Astrocyte (in vitro differentiated cells and primary cell): ENCODE data around the gene ANO8. TPM values are rescaled to one million over a fixed set of nuclear protein-coding genes. Genes with fewer than 3 reads are reported as not detected.

Experiments used
- DNase-seq: peaks from one replicate; pipeline ENCODE4 v3.0.0-alpha.2; 2010; ENCODE audit warnings: low read depth
- FAIRE-seq: peaks from 2 replicates; lab custom pipeline; 2011; peaks lifted over from hg19 to GRCh38; lab: Jason Lieb, UNC
- H2AFZ ChIP-seq: 2 replicates; pipeline ENCODE4 v1.6.0; 2012; ENCODE audit warnings: low read depth, low read length, inconsistent platforms
- H3K27ac ChIP-seq: 2 replicates; pipeline ENCODE4 v1.5.1; 2011; ENCODE audit warnings: low read depth, low read length, inconsistent platforms
- H3K27me3 ChIP-seq: 2 replicates; pipeline ENCODE4 v1.6.0; 2011; ENCODE audit warnings: low read length, inconsistent platforms; ENCODE audit not compliant: insufficient read depth
- H3K36me3 ChIP-seq: 2 replicates; pipeline ENCODE4 v1.5.1; 2011; ENCODE audit warnings: low read length, inconsistent platforms; ENCODE audit not compliant: insufficient read depth
- H3K4me1 ChIP-seq: 2 replicates; pipeline ENCODE4 v1.5.1; 2011; ENCODE audit warnings: low read length, inconsistent platforms; ENCODE audit not compliant: insufficient read depth
- H3K4me2 ChIP-seq: 2 replicates; pipeline ENCODE4 v1.6.0; 2012; ENCODE audit warnings: low read length, inconsistent platforms
- H3K4me3 ChIP-seq: 2 replicates; pipeline ENCODE4 v1.5.1; 2011; ENCODE audit warnings: low read depth, mild to moderate bottlenecking, low read length, inconsistent platforms; ENCODE audit not compliant: insufficient read depth
- H3K79me2 ChIP-seq: 2 replicates; pipeline ENCODE4 v1.6.0; 2012; ENCODE audit warnings: mild to moderate bottlenecking, low read length, inconsistent platforms; ENCODE audit not compliant: insufficient read depth
- H3K9ac ChIP-seq: 2 replicates; pipeline ENCODE4 v1.6.0; 2012; ENCODE audit warnings: mild to moderate bottlenecking, low read length, inconsistent platforms
- H3K9me3 ChIP-seq: 2 replicates; pipeline ENCODE4 v1.5.1; 2012; ENCODE audit warnings: low read depth, mild to moderate bottlenecking, low read length, inconsistent platforms; ENCODE audit not compliant: insufficient read depth
- H4K20me1 ChIP-seq: 2 replicates; pipeline ENCODE4 v1.6.0; 2012; ENCODE audit warnings: low read length, inconsistent platforms; ENCODE audit not compliant: insufficient read depth
- H3K27ac Mint-ChIP-seq: one replicate; pipeline ENCODE4 v1.8.0; 2021; ENCODE audit warnings: mild to moderate bottlenecking, mixed read lengths; ENCODE audit not compliant: unreplicated experiment
- H3K27me3 Mint-ChIP-seq: one replicate; pipeline ENCODE4 v1.8.0; 2021; ENCODE audit warnings: low read depth, mixed read lengths; ENCODE audit not compliant: unreplicated experiment
- H3K36me3 Mint-ChIP-seq: one replicate; pipeline ENCODE4 v1.8.0; 2021; ENCODE audit warnings: low read depth, mixed read lengths; ENCODE audit not compliant: unreplicated experiment
- H3K4me1 Mint-ChIP-seq: one replicate; pipeline ENCODE4 v1.8.0; 2021; ENCODE audit warnings: low read depth, mixed read lengths; ENCODE audit not compliant: unreplicated experiment
- H3K4me3 Mint-ChIP-seq: one replicate; pipeline ENCODE4 v1.8.0; 2021; ENCODE audit warnings: mild to moderate bottlenecking, moderate library complexity, mixed read lengths; ENCODE audit not compliant: unreplicated experiment
- H3K9me3 Mint-ChIP-seq: one replicate; pipeline ENCODE4 v1.8.0; 2021; ENCODE audit warnings: mild to moderate bottlenecking, mixed read lengths; ENCODE audit not compliant: unreplicated experiment
- EZH2 ChIP-seq: IDR thresholded peaks from 2 replicates; pipeline ENCODE4 v1.6.1; 2012; ENCODE audit warnings: mild to moderate bottlenecking, low read length, inconsistent platforms; ENCODE audit not compliant: insufficient read depth
- total RNA-seq: library from RNA; stranded (reverse); gene quantifications from 2 replicates; pipeline ENCODE4 v1.2.1, GENCODE V29; 2021
- TF ChIP-seq, protein P1 (sequence below): IDR thresholded peaks from 2 replicates; pipeline ENCODE4 v1.5.1; 2011; ENCODE audit warnings: low read depth, mild to moderate bottlenecking, inconsistent platforms, low read length, moderate library complexity; ENCODE audit not compliant: insufficient read depth

The ANO8 gene
- total RNA-seq, 1 donor from 2014 or later, result 8.1 TPM

DNA sequence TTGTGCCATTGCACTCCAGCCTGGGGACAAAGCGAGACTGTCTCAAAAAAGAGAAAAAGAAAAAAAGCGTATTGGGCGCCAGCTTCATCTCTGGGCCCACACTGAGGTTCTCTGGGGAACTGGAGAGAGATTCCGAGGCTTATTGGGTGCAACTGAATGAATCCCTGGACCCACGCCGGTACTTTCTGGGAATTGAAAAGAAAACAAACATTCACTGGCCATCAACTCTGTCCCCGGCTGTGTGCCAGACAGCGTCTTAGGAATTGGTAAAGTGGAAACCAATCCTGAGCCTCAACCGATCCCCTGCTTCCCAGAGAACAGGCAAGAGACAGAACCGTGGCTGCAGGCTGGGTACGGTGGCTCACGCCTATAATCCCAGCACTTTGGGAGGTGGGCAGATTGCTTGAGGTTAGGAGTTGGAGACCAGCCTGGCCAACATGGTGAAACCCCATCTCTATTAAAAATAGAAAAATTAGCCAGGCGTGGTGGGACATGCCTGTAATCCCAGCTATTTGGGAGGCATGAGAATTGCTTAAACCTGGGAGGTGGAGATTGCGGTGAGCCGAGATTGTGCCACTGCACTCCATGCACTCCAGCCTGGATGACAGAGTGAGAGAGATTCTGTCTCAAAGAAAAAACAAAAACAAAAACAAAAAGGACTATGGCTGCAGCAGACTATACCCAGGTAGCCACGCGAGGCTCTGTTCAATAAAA lies 8.6 kb downstream of the ANO8 start:
- H3K79me2 ChIP-seq, result no peaks in the 10 kb centered on the region
- DNase-seq (no peak), FAIRE-seq (no peak)
- H3K4me2 ChIP-seq, result no peak overlapping the region
- H3K27ac ChIP-seq, result no peak overlapping the region
- peaks cover 3% of the 10 kb centered on the region for H3K4me1 ChIP-seq
- H3K9me3 ChIP-seq, result no peaks in the 10 kb centered on the region
- H4K20me1 ChIP-seq, result peaks cover 13% of the 10 kb centered on the region
- H3K27me3 ChIP-seq, result no peaks in the 10 kb centered on the region
- H3K9ac ChIP-seq, result no peak overlapping the region
- Mint-ChIP-seq H3K27ac (no peak overlapping the region), H3K27me3 (peaks cover 2% of the 10 kb centered on the region), H3K9me3 (no peaks in the 10 kb centered on the region), H3K4me1 (peaks cover 6% of the 10 kb centered on the region), H3K36me3 (peaks cover 9% of the 10 kb centered on the region), H3K4me3 (no peak overlapping the region)
- no peak overlapping the region for H3K4me3 ChIP-seq
- no peak overlapping the region for H2AFZ ChIP-seq
- no peaks in the 10 kb centered on the region for H3K36me3 ChIP-seq
- no peak for TF ChIP-seq EZH2

DNA sequence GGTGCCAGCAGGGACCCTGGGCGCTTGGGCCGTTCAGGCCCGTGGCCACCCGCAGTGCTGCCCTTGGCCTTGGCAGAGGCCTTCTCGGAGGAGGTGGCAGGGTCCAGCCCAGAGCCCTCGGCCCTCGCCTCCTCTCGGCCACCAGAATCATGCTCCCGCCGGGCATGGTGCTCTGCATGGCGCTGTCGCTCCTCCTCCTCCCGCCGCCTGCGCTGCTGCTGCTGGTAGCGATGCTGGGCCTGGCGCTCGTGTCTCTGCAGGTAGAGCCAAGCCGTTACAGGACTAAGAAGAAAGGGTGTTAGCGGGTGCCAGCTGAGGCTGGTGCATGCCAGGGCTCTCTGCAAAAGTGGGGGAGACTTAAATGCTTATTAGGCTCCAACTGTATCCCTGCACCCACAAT lies 9.5 kb downstream of the ANO8 start:
- no peak overlapping the region for H2AFZ ChIP-seq
- no peak overlapping the region for H3K4me3 ChIP-seq
- no peaks in the 10 kb centered on the region for H3K9me3 Mint-ChIP-seq
- no peaks in the 10 kb centered on the region for H3K79me2 ChIP-seq
- no peaks in the 10 kb centered on the region for H3K27me3 ChIP-seq
- H3K36me3 Mint-ChIP-seq, result peaks cover 5% of the 10 kb centered on the region
- no peak overlapping the region for H3K27ac Mint-ChIP-seq
- TF ChIP-seq, protein P1, sequence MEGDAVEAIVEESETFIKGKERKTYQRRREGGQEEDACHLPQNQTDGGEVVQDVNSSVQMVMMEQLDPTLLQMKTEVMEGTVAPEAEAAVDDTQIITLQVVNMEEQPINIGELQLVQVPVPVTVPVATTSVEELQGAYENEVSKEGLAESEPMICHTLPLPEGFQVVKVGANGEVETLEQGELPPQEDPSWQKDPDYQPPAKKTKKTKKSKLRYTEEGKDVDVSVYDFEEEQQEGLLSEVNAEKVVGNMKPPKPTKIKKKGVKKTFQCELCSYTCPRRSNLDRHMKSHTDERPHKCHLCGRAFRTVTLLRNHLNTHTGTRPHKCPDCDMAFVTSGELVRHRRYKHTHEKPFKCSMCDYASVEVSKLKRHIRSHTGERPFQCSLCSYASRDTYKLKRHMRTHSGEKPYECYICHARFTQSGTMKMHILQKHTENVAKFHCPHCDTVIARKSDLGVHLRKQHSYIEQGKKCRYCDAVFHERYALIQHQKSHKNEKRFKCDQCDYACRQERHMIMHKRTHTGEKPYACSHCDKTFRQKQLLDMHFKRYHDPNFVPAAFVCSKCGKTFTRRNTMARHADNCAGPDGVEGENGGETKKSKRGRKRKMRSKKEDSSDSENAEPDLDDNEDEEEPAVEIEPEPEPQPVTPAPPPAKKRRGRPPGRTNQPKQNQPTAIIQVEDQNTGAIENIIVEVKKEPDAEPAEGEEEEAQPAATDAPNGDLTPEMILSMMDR, result no peak
- TF ChIP-seq EZH2, result no peak
- H3K27ac ChIP-seq, result no peak overlapping the region
- FAIRE-seq (no peak), DNase-seq (no peak)
- H3K9ac ChIP-seq, result no peak overlapping the region
- H3K4me1 Mint-ChIP-seq, result peaks cover 6% of the 10 kb centered on the region
- H3K4me3 Mint-ChIP-seq, result no peak overlapping the region
- no peaks in the 10 kb centered on the region for H3K36me3 ChIP-seq
- peaks cover 3% of the 10 kb centered on the region for H3K4me1 ChIP-seq
- no peak overlapping the region for H3K4me2 ChIP-seq
- H3K9me3 ChIP-seq, result no peaks in the 10 kb centered on the region
- H4K20me1 ChIP-seq, result peaks cover 13% of the 10 kb centered on the region
- H3K27me3 Mint-ChIP-seq, result peaks cover 2% of the 10 kb centered on the region

DNA sequence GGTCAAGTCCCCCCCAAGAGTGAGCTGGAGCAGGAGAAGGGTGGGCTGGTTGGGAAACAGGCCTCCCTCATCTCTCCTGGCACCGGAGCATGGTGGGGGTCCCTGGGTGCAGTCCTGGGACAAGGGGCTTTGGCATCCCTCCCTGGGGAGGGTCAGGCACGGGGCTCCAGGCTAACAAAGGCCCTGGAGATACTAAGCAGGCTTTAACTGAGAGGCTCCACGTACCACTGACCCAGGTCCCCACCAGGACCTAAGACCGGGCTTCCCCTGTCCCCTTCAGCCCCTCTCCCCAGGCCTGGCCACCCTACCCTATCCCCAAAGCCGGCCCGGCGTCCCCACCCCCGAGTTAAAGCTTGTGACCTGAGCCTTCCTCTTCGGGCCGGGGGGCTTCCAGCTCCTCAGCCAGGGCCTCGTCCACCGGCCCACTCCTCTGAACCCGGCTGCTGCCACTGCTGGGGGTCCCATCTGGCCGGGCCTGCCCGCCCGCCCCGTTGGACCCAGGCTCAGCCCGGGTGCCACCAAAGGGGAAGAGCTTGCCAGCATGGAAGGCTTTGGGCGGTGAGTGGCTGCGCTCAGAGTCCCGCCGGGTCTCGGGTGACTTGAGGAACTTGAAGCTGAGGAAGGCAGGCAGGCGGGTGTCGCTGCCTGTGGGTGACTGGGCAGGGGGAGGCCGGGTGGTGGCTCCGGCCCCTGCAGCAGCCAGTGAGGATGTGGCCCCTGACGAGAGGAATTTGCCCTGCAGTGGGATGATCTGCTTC lies 10.1 kb downstream of the ANO8 start:
- no peak overlapping the region for H3K27ac Mint-ChIP-seq
- Histone ChIP-seq H4K20me1 (peaks cover 13% of the 10 kb centered on the region), H3K79me2 (no peaks in the 10 kb centered on the region), H2AFZ (no peak overlapping the region), H3K9ac (no peak overlapping the region), H3K36me3 (no peaks in the 10 kb centered on the region), H3K27ac (no peak overlapping the region), H3K4me1 (peaks cover 3% of the 10 kb centered on the region), H3K9me3 (no peaks in the 10 kb centered on the region), H3K4me3 (no peak overlapping the region), H3K4me2 (no peak overlapping the region), H3K27me3 (no peaks in the 10 kb centered on the region)
- DNase-seq, result no peak
- H3K4me1 Mint-ChIP-seq, result peaks cover 6% of the 10 kb centered on the region
- H3K9me3 Mint-ChIP-seq, result no peaks in the 10 kb centered on the region
- no peak for FAIRE-seq
- TF ChIP-seq, protein P1, result no peak
- TF ChIP-seq EZH2, result no peak
- peaks cover 2% of the 10 kb centered on the region for H3K27me3 Mint-ChIP-seq
- H3K36me3 Mint-ChIP-seq, result peaks cover 10% of the 10 kb centered on the region
- no peak overlapping the region for H3K4me3 Mint-ChIP-seq
